Body of pancreas (tissue), 4 donors: ENCODE measurements around the gene TRPM2. TPM values are rescaled to one million over a fixed set of nuclear protein-coding genes. Genes with fewer than 3 reads are reported as not detected.
A peak's percentile ranks its signal among the peaks of the same experiment; 100 is the strongest.

ENCODE experiments used
- ATAC-seq: fragments of 150-250 bp; one replicate; pipeline ENCODE4 v1.9.1; 2016
- DNase-seq, 4 donors: peaks; one replicate each; pipeline ENCODE4 v3.0.0-alpha.2; 2019
- H3K27ac ChIP-seq, 4 donors: fragments of 200-600 bp; sonication (generic); 1 replicate in 3 of 4; 2 replicates in 1 of 4; pipeline versions ENCODE4 v1.5.1 to v1.6.1; 2016 to 2019; ENCODE audit warnings: mild to moderate bottlenecking in 1 of 4, mixed read lengths in 1 of 4, moderate library complexity in 1 of 4
- H3K27me3 ChIP-seq, 2 donors: fragments of 200-600 bp; sonication (generic); one replicate each; pipeline ENCODE4 v1.6.0; 2016; ENCODE audit warnings: mild to moderate bottlenecking in 1 of 2
- H3K36me3 ChIP-seq, 2 donors: fragments of 200-600 bp; sonication (generic); replicated peaks in 1 of 2; 2 replicates each; pipeline ENCODE4 v1.5.1; 2016; ENCODE audit warnings: low read depth in 2 of 2; ENCODE audit not compliant: insufficient read depth in 1 of 2
- H3K4me1 ChIP-seq: fragments of 200-600 bp; sonication (generic); one replicate; pipeline ENCODE4 v1.6.0; 2016
- H3K4me3 ChIP-seq, 2 donors: fragments of 200-600 bp; sonication (generic); 1 replicate in 1 of 2; 2 replicates in 1 of 2; pipeline ENCODE4 v1.5.1; 2016 to 2019
- H3K9me3 ChIP-seq, 3 donors: fragments of 200-600 bp; sonication (generic); 1 replicate in 2 of 3; 2 replicates in 1 of 3; pipeline ENCODE4 v1.5.1; 2016
- POLR2A ChIP-seq, 3 donors: fragments of 450-650 bp; IDR thresholded peaks; one replicate each; pipeline ENCODE4 v1.6.1; 2016; ENCODE audit warnings: antibody characterized with exemption in 3 of 3, mild to moderate bottlenecking in 2 of 3
- WGBS, 2 donors: methylation state at CpG; one replicate each; pipeline ENCODE4 v1.1.5; 2017; 5-methylcytosine and 5-hydroxymethylcytosine counted together
- intact Hi-C: fragments of 100-400 bp; cut with DNase I; formaldehyde crosslinking; loops from one replicate; pipeline ENCODE4 v1.15.1; 2023
- total RNA-seq, 2 donors: library from RNA; depleted of rRNA; stranded (reverse); fragments of >200 nt; gene quantifications; one replicate each; pipeline ENCODE4 v1.1.0, GENCODE V29; 2016
- TF ChIP-seq, protein P1 (sequence below), 7 experiments: fragments of 450-650 bp in 4 of 7; fragments of 200-600 bp in 3 of 7; sonication (generic) in 3 of 7; IDR thresholded peaks; one replicate each; pipeline ENCODE4 v1.5.1; 2016 to 2019; ENCODE audit warnings: antibody characterized with exemption in 7 of 7

Gene TRPM2
- 1 to 10 TPM; 2.1 to 2.3 TPM for total RNA-seq

DNA sequence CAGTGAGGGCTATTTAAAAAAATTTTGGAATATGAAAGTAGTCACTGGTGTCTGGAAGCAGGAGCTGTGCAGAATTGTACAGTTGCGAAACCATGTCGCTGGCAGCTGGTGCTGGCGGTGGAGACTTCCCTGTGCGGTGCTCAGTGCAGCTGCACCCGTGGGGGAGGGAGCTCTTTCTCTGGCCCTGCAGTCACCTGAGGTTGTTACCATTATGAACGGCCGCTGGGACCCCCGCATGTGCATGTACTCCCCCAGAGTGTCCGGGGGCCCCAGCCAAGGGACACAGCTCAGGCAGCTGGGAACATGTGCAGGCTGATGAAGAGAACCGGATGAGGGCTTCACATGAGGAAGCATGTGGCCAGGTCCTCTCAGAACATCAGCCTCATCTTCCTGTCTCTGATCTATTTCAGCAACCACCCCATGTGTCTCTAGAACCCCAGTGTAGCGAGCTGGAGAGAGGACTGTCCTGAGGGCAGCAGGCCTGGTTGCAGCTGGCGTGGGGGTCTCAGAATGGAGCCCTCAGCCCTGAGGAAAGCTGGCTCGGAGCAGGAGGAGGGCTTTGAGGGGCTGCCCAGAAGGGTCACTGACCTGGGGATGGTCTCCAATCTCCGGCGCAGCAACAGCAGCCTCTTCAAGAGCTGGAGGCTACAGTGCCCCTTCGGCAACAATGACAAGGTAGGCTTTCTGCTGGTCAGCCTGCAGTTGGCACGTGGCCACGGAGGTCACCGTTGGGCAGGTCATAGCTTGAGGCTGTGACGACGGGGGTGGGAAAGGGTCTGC lies at the start of gene TRPM2:
Gene TRPM2, plus strand, starts transcription at position 431 of the 780 bp plus-strand sequence. Its CDS starts 80 bp downstream, at position 511.
- 42 to 47% methylated on average over 16 to 21 of the region's 21 CpGs for WGBS, 2 donors
- peak in 2 of 4 donors; percentile 35 to 67 for DNase-seq
- H3K4me1 ChIP-seq, result no peaks in the 10 kb centered on the region
- TF ChIP-seq POLR2A (IDR thresholded peaks at IDR 0.05), result peak in 1 of 3 donors; percentile 34
- TF ChIP-seq, protein P1, sequence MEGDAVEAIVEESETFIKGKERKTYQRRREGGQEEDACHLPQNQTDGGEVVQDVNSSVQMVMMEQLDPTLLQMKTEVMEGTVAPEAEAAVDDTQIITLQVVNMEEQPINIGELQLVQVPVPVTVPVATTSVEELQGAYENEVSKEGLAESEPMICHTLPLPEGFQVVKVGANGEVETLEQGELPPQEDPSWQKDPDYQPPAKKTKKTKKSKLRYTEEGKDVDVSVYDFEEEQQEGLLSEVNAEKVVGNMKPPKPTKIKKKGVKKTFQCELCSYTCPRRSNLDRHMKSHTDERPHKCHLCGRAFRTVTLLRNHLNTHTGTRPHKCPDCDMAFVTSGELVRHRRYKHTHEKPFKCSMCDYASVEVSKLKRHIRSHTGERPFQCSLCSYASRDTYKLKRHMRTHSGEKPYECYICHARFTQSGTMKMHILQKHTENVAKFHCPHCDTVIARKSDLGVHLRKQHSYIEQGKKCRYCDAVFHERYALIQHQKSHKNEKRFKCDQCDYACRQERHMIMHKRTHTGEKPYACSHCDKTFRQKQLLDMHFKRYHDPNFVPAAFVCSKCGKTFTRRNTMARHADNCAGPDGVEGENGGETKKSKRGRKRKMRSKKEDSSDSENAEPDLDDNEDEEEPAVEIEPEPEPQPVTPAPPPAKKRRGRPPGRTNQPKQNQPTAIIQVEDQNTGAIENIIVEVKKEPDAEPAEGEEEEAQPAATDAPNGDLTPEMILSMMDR (IDR thresholded peaks at IDR 0.05), result no peak
- H3K27me3 ChIP-seq, result peaks cover 0 to 7% of the 10 kb centered on the region in 2 donors
- intact Hi-C loops, result no loop called here
- H3K27ac ChIP-seq, result peak within 1 kb of the TSS in 1 of 4 donors; percentile 71
- H3K4me3 ChIP-seq, result no peak within 1 kb of the TSS
- no peaks in the 10 kb centered on the region for H3K36me3 ChIP-seq
- no peak for ATAC-seq
- H3K9me3 ChIP-seq, result no peaks in the 10 kb centered on the region

DNA sequence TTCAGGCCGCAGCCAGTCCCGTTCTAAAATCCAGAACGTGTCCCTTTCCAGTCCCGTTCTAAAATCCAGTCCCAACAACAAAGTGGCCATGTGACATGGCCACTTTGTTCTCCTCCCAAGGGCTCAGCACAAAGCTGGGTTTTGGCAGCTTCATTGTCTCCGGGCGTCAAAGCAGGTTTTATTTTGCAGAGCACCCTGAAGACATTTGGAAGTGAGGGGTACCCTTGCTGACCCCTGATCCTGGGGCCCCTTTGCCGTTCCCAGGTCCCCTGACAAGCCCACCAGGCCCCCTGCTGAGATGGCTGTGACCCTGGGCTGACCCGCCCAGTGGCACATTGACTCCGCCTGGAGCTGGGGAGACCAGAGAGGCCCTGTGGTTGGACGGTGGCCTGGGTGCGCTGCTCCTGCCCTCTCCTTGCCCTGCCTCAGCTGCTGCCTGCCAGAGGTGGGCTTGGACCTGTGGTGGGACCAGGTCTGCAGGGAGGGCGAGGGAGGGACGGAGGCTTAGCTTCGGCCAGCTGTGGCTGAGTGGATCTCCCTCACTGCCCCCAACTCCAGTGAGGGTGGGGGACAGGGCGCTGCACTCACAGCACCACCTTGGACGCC lies 49.3 kb upstream of the TRPM2 start:
- Histone ChIP-seq H3K27ac (peak overlapping the region in 3 of 4 donors; percentile 14 to 69 (median 66)), H3K9me3 (no peaks in the 10 kb centered on the region), H3K4me3 (no peak overlapping the region), H3K36me3 (no peaks in the 10 kb centered on the region), H3K27me3 (no peaks in the 10 kb centered on the region), H3K4me1 (peaks cover 51% of the 10 kb centered on the region)
- no peak for ATAC-seq
- no peak for TF ChIP-seq POLR2A (IDR thresholded peaks at IDR 0.05)
- TF ChIP-seq, protein P1 (IDR thresholded peaks at IDR 0.05), result no peak
- 67 to 75% methylated on average over 4 to 12 of the region's 16 CpGs for WGBS, 2 donors
- intact Hi-C loops, result no loop called here
- no peak for DNase-seq

DNA sequence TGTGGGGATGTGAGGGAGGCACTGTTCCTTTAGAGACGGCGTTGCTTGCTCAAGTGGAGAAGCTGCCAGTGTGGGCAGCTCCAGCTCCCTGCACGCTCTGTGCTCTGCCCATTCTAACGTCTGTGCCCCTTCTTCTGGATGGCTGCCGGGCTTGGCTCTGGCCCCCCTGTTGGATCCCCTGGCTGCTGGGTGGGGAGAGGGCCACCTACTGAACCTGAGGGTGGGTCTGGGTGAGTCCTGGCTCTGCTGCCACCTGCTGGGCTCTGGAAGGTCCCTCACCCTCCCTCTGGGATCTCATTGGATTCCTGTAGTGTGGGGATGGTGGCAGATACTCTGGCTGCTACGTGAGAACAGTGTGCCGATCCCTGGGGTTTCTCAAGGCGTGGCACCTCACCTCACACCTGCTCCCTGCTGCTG lies 48.5 kb upstream of the TRPM2 start:
- Histone ChIP-seq H3K9me3 (no peaks in the 10 kb centered on the region), H3K4me1 (peaks cover 46% of the 10 kb centered on the region), H3K27ac (no peak overlapping the region), H3K27me3 (no peaks in the 10 kb centered on the region), H3K4me3 (no peak overlapping the region), H3K36me3 (no peaks in the 10 kb centered on the region)
- DNase-seq (peak in 3 of 4 donors; percentile 46 to 52 (median 49)), ATAC-seq (no peak)
- TF ChIP-seq, protein P1 (IDR thresholded peaks at IDR 0.05), result peak in 6 of 7 experiments; percentile 39 to 52 (median 44)
- TF ChIP-seq POLR2A (IDR thresholded peaks at IDR 0.05), result no peak
- intact Hi-C loops, result no loop called here
- WGBS, 2 donors, result 36 to 63% methylated on average over 4 to 8 of the region's 8 CpGs

DNA sequence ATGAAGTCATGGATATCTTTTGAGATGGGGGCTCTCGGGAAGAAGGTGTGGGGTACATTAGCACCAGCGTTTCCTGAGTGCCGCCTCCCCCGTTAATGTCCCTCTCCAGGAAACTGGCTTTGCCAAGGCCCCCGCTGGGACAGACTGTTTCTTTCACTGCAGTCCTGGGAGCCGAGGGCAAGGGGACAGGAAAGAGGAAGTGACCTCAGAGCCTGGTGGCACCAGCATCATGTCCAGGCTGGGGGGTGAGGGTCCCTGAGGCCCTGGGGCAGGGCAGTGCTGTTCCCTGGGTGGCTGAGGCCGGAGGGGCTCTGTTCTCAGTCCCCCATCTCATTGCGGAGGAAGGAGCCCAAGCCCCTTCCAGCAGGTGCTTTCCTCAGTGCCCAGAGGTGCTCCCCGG lies 47.7 kb upstream of the TRPM2 start:
- Histone ChIP-seq H3K9me3 (no peaks in the 10 kb centered on the region), H3K4me3 (no peak overlapping the region), H3K27ac (no peak overlapping the region), H3K36me3 (no peaks in the 10 kb centered on the region), H3K4me1 (peaks cover 43% of the 10 kb centered on the region), H3K27me3 (no peaks in the 10 kb centered on the region)
- intact Hi-C loops, result no loop called here
- no peak for TF ChIP-seq POLR2A (IDR thresholded peaks at IDR 0.05)
- TF ChIP-seq, protein P1 (IDR thresholded peaks at IDR 0.05), result no peak
- 68 to 86% methylated on average over 8 to 9 of the region's 9 CpGs for WGBS, 2 donors
- DNase-seq (no peak), ATAC-seq (no peak)
